Measurements from ENCODE around the gene ONECUT2.

GRCh38 chr18:57436191-57436964 lies 1.2 kb downstream of the ONECUT2 start:
- TF ChIP-seq EZH2 (IDR thresholded peaks at IDR 0.05; ENCODE audit: borderline replicate concordance, low read length) (peak; percentile 93), CTCF (conservative IDR thresholded peaks at IDR 0.05 in 1 of 2, IDR thresholded peaks at IDR 0.05 in 1 of 2; ENCODE audit: extremely low read depth in 1 of 2, insufficient read depth in 1 of 2, low read depth in 1 of 2, low read length in 2 of 2) (no peak)

Data from mammary epithelial cell (primary cell).